Panc1 (cell line): ENCODE measurements around the gene CRYAB. TPM values are rescaled to one million over a fixed set of nuclear protein-coding genes. Genes with fewer than 3 reads are reported as not detected.

Experiments
- ATAC-seq: fragments of 200-7000 bp; cut with Tn5 transposase; 2 replicates; pipeline ENCODE4 v1.9.1; 2020; ENCODE audit warnings: mild to moderate bottlenecking, moderate library complexity
- BruUV-seq: library from RNA; stranded (reverse); fragments of 400-500 nt; replicated peaks from 2 replicates; lab custom pipeline; 2021; lab: Mats Ljungman, UMichigan
- CTCF ChIA-PET: fragments of 300-600 bp; sonication (Branson Sonifier 250); formaldehyde crosslinking; loops from one replicate; lab custom pipeline; 2022; ENCODE audit warnings: antibody characterized with exemption; lab: Charles Lee
- POLR2A ChIA-PET: fragments of 300-600 bp; sonication (Branson Sonifier 250); formaldehyde crosslinking; loops from one replicate; lab custom pipeline; 2022; ENCODE audit warnings: antibody characterized with exemption; lab: Charles Lee
- DNase-seq: peaks from one replicate; pipeline ENCODE4 v3.0.0-alpha.2; 2010; ENCODE audit warnings: low read depth, low spot score
- H3K27ac ChIP-seq: 2 replicates; pipeline ENCODE4 v1.5.1; 2011; ENCODE audit warnings: mild to moderate bottlenecking, low read length, inconsistent platforms
- H3K27me3 ChIP-seq: fragments of 200-500 bp; sonication (Bioruptor generic); 2 replicates; pipeline ENCODE4 v1.6.0; 2014; ENCODE audit warnings: low read length, inconsistent platforms; ENCODE audit not compliant: control insufficient read depth, insufficient read depth
- H3K36me3 ChIP-seq: fragments of 200-500 bp; sonication (Bioruptor generic); 2 replicates; pipeline ENCODE4 v1.5.1; 2014; ENCODE audit warnings: inconsistent platforms, mild to moderate bottlenecking, low read length, moderate library complexity; ENCODE audit not compliant: control insufficient read depth, insufficient read depth
- H3K4me1 ChIP-seq: 2 replicates; pipeline ENCODE4 v1.5.1; 2011; ENCODE audit warnings: inconsistent platforms, mild to moderate bottlenecking, low read length, moderate library complexity; ENCODE audit not compliant: control insufficient read depth, insufficient read depth
- H3K4me3 ChIP-seq, 2 experiments: 2 replicates each; pipeline ENCODE4 v1.5.1; 2011 to 2012; ENCODE audit warnings: low read depth in 2 of 2, low read length in 2 of 2, mild to moderate bottlenecking in 2 of 2, inconsistent platforms in 1 of 2, moderate library complexity in 1 of 2
- H3K9me3 ChIP-seq: fragments of 200-500 bp; sonication (Bioruptor generic); 2 replicates; pipeline ENCODE4 v1.5.1; 2014; ENCODE audit warnings: low read depth, mild to moderate bottlenecking, inconsistent platforms, low read length, moderate library complexity; ENCODE audit not compliant: control insufficient read depth, insufficient read depth
- POLR2AphosphoS5 ChIP-seq: IDR thresholded peaks from 2 replicates; pipeline ENCODE4 v1.6.1; 2012; ENCODE audit warnings: mild to moderate bottlenecking, low read depth, low read length, moderate library complexity
- SIN3A ChIP-seq: IDR thresholded peaks from 2 replicates; pipeline ENCODE4 v1.6.1; 2012; ENCODE audit warnings: low read depth, mild to moderate bottlenecking, low read length, moderate library complexity, borderline replicate concordance; ENCODE audit not compliant: insufficient read depth
- TCF7L2 ChIP-seq: IDR thresholded peaks from 2 replicates; pipeline ENCODE4 v1.6.1; 2011; ENCODE audit warnings: mild to moderate bottlenecking, low read depth, low read length, inconsistent platforms
- in situ Hi-C: cut with HindIII; loops from 2 replicates; pipeline ENCODE4 v1.10.0; 2016; ENCODE audit warnings: low sequenced_read_pairs, low pct_unique_long_range_greater_than_20kb
- intact Hi-C: fragments of 100-400 bp; cut with micrococcal nuclease; formaldehyde crosslinking; loops from one replicate; pipeline ENCODE4 v1.10.0; 2022; ENCODE audit not compliant: unreplicated experiment
- total RNA-seq: library from RNA; stranded (reverse); gene quantifications from one replicate; pipeline ENCODE4 v1.2.1, GENCODE V29; 2021; ENCODE audit not compliant: unreplicated experiment
- TF ChIP-seq, protein P1 (sequence below), 2 experiments: IDR thresholded peaks; 2 replicates each; pipeline ENCODE4 v1.6.1; 2011 to 2012; ENCODE audit warnings: low read depth in 2 of 2, control low read depth in 1 of 2, low read length in 1 of 2, mild to moderate bottlenecking in 1 of 2, moderate library complexity in 1 of 2; ENCODE audit not compliant: insufficient read depth in 1 of 2
- TF ChIP-seq, protein P2 (sequence below): fragments of 450-650 bp; IDR thresholded peaks from 2 replicates; pipeline ENCODE4 v1.5.1; 2017; ENCODE audit warnings: mild to moderate bottlenecking

CRYAB gene
- total RNA-seq, 1 experiment from 2014 or later: 0.59 TPM

DNA sequence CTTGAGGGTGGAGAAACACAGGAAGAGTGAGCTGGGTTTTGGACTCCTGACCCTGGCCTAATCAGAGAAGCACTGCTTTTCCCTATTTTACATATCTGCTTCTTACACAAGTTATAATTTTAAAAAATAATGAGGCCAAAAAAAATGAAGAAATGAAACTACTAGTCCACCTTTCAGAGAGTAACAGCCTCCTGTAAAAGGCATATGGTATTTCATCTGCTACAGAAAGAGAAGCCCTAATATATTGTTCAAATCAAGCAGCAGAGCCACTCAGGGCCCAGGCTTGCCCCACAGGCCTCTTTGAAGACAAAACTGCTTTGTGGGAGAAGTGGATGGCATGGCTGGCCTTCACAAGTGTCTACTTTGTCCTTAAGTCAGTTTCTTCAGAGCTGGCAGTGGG, 35.6 kb upstream of the CRYAB start:
- Histone ChIP-seq H3K4me1 (no peaks in the 10 kb centered on the region), H3K36me3 (no peaks in the 10 kb centered on the region), H3K27ac (no peak overlapping the region), H3K4me3 (no peak overlapping the region), H3K9me3 (no peaks in the 10 kb centered on the region), H3K27me3 (no peaks in the 10 kb centered on the region)
- ATAC-seq (no peak), DNase-seq (no peak)
- ChIA-PET POLR2A (no interaction called here), CTCF (interaction anchor here (0.5 kb wide), 1 partner anchor 1682 kb away, joined by 4 read pairs; no protein-coding TSS in a partner anchor)
- intact Hi-C loops: no loop called here
- in situ Hi-C loops: no loop called here
- BruUV-seq: no TSS peak
- TF ChIP-seq POLR2AphosphoS5 (no peak), SIN3A (no peak), TCF7L2 (no peak)
- TF ChIP-seq, protein P1, sequence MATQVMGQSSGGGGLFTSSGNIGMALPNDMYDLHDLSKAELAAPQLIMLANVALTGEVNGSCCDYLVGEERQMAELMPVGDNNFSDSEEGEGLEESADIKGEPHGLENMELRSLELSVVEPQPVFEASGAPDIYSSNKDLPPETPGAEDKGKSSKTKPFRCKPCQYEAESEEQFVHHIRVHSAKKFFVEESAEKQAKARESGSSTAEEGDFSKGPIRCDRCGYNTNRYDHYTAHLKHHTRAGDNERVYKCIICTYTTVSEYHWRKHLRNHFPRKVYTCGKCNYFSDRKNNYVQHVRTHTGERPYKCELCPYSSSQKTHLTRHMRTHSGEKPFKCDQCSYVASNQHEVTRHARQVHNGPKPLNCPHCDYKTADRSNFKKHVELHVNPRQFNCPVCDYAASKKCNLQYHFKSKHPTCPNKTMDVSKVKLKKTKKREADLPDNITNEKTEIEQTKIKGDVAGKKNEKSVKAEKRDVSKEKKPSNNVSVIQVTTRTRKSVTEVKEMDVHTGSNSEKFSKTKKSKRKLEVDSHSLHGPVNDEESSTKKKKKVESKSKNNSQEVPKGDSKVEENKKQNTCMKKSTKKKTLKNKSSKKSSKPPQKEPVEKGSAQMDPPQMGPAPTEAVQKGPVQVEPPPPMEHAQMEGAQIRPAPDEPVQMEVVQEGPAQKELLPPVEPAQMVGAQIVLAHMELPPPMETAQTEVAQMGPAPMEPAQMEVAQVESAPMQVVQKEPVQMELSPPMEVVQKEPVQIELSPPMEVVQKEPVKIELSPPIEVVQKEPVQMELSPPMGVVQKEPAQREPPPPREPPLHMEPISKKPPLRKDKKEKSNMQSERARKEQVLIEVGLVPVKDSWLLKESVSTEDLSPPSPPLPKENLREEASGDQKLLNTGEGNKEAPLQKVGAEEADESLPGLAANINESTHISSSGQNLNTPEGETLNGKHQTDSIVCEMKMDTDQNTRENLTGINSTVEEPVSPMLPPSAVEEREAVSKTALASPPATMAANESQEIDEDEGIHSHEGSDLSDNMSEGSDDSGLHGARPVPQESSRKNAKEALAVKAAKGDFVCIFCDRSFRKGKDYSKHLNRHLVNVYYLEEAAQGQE (IDR thresholded peaks at IDR 0.05; ENCODE audit: insufficient read depth in 1 of 2, low read depth in 2 of 2, low read length in 1 of 2): no peak
- TF ChIP-seq, protein P2, sequence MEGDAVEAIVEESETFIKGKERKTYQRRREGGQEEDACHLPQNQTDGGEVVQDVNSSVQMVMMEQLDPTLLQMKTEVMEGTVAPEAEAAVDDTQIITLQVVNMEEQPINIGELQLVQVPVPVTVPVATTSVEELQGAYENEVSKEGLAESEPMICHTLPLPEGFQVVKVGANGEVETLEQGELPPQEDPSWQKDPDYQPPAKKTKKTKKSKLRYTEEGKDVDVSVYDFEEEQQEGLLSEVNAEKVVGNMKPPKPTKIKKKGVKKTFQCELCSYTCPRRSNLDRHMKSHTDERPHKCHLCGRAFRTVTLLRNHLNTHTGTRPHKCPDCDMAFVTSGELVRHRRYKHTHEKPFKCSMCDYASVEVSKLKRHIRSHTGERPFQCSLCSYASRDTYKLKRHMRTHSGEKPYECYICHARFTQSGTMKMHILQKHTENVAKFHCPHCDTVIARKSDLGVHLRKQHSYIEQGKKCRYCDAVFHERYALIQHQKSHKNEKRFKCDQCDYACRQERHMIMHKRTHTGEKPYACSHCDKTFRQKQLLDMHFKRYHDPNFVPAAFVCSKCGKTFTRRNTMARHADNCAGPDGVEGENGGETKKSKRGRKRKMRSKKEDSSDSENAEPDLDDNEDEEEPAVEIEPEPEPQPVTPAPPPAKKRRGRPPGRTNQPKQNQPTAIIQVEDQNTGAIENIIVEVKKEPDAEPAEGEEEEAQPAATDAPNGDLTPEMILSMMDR: no peak

DNA sequence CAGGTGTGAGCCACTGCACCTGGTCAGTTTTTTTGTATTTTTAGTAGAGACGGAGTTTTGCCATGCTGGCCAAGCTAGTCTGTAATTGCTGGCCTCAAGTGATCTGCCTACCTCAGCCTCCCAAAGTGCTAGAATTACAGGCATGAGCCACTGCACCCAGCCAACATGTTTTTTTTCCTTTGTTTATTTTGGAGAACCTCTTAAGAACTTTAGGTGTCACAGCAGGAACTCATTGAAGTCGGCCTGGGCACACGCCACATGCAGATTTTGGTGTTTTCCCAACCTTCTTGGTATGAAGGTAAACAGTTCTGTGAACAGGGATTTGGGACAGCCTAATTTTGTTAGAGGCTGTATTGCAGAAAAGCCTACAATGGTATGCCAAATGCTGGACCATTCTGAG, 34.9 kb upstream of the CRYAB start:
- no TSS peak for BruUV-seq
- Histone ChIP-seq H3K27me3 (no peaks in the 10 kb centered on the region), H3K4me1 (no peaks in the 10 kb centered on the region), H3K4me3 (no peak overlapping the region), H3K27ac (no peak overlapping the region), H3K36me3 (no peaks in the 10 kb centered on the region), H3K9me3 (no peaks in the 10 kb centered on the region)
- in situ Hi-C loops: no loop called here
- TF ChIP-seq, protein P2: no peak
- no peak for TF ChIP-seq TCF7L2
- TF ChIP-seq POLR2AphosphoS5: no peak
- TF ChIP-seq, protein P1 (IDR thresholded peaks at IDR 0.05; ENCODE audit: insufficient read depth in 1 of 2, low read depth in 2 of 2, low read length in 1 of 2): no peak
- no peak for TF ChIP-seq SIN3A
- ATAC-seq (no peak), DNase-seq (no peak)
- intact Hi-C loops: no loop called here
- ChIA-PET POLR2A (no interaction called here), CTCF (no interaction called here)
